RCC 7860 (cell line): ENCODE results near the gene C1orf87.

ENCODE experiments used
- DNase-seq: peaks from one replicate; pipeline ENCODE4 v3.0.0-alpha.2; 2015; ENCODE audit warnings: low spot score
- FAIRE-seq: peaks from 2 replicates; lab custom pipeline; 2012; peaks lifted over from hg19 to GRCh38; lab: Jason Lieb, UNC

C1orf87 gene, protein sequence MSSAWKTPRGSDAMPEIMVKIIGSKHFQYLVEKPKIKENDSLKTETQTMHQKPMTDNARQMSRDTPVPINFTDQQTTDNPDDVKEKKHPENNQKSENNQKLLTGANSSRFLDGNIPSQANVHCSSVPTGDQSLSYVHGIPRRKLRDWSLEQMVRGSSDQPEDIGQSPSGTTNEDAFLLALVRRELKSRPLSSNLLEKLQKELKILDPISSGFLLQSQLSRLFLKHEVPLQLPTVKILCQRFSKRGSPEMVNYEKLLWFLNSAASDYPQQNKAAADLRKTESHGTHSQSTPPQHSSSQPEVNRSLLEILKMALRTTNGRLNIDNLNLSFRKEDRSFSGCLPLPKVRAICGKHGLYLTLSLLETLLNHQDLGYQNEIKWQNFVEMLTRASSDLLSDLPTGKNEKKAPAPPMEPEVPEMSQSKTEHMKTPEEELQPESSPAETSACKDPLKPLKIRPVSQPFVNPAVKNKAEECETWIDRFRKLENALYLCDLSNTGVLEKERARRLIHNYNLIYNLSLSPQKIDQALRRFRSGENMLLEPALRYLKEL

DNA sequence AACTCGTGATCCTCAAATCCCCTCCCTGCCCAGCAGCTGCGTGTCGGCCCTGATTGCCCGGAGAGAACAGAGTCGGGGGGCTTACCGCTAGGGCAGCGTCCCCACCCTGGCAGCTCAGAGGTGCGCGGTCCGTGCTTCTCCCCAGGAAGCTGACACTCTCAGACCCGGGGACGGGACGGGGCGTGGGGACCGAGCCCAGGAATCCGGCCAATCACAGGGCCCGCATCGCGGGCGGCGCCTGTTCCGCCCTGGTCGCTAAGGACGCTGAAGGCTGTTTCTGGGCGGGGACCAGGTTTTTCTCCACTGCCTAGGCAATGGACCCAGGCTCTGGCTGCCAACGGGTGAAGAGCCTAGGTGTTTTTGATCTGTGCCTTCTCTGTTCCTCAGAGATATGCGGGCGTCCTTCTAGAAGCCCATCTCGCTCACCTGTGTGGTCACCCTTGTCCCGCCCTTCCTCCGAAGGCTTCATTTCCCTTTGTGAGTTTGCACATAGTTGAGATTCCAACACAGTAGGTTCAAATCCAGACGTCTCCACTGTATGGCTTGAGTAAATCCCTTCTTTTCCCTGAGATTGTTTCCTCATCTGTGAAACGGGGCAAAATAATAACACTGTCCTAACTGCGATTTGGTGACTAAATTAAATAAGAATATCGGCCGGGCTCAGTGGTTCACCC lies at the start of gene C1orf87:
C1orf87 (minus strand) TSS at position 166 of the 674 bp plus-strand sequence. CDS start 1,127 bp downstream, outside the sequence.
- no peak for DNase-seq
- no peak for FAIRE-seq

DNA sequence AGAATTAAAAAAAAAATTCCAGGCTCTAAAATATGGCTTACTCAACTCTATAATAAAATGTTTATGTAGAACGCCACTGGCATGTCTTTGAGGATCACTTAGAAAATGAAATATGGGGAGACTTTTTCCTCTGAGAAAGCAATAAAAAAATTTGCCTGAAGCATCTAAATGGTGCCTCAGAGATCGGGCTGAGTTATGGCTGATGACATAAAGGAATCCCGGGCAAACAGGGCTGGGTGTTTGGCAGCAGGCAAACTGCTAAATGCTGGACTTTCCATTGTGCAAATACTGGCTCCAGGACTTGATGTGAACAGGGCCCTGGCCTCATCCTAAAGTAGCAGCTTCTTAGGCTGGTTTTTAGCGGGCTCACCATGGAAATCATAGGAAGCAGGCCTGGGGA lies 44.5 kb upstream of the C1orf87 start:
- DNase-seq (no peak), FAIRE-seq (no peak)

DNA sequence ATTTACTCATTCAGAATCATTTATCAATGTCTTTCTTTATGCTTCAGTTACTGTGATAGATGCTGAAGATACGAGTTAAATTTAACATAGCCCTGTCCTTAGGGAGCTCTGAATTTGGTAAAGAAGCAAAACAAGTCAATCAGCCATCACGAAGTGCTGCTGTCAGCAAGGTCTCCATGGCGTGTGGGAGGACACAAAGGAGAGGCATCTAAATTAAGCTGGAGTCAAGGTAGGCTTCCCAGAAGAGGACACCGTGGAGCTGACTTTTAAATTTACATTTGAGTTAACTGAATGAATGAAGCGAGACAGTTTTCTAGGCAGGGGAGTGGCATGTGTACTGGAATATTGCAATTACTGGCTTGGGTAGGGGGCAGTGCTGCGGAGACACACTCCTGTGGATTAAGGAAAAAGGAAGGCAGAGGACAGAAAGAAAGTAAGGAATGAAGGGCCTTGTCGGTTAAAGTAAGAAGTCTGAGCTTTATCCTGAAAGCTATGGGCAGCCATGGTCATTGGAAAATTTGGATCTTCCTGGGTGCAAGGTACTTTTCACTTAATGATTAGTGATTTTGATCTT lies 41.3 kb upstream of the C1orf87 start:
- no peak for FAIRE-seq

DNA sequence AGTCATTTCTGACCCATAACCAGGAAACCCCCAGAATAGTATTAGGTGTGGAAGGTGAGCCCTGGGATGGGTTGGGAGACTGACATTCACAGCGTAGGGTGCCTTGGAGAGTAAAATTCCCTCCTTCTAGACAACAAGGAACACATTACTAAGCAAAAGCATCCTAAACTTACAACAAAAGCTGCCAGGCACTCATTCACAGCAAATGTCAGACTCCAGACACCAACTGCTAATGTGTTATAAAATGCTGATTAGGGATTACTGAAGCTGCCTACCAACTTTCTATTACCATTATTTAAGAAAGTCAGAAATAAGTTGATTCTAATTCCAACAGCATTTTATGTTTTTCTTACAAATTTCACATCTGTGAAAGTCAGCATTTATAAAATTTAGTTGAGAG lies 40.0 kb upstream of the C1orf87 start:
- DNase-seq (no peak), FAIRE-seq (no peak)

More for the DNA sequence above, 41.3 kb upstream of the C1orf87 start:
- no peak for DNase-seq

DNA sequence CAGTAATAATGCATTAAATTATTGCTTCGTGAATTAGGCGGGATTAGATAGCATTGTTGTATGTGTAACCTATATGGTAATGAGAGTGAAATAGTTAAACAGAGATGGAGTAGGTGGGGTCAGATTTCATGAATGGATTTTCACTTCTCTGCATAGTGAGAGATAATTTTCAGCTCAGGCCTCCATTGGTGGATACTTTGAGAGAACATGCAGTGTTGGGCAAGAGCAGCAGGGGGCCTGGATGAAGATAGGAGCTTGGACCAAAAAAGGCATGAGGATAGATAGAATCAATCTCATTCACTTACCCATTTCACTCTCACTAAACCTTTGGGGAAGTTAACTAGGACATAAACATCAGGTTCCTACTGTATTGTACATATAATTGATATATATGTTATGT lies 39.5 kb upstream of the C1orf87 start:
- FAIRE-seq (no peak), DNase-seq (no peak)

DNA sequence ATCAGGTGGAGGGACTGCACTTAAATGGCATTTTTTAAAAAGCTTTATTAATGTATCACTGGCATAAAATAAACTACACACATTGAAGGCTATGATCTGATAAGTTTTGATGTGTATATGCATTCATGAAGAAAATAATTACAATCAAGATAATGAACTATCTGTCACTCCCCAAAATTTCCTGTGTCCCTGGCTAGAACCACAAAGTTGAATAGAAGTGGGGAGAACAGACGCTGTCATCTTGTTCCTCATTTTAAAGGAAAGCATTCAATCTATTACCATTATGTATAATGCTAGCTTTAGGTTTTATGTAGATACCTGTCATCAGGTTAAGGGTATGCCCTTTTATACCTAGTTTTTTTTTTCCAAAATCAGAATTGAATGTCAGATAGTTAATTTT lies 38.1 kb upstream of the C1orf87 start:
- FAIRE-seq (no peak), DNase-seq (no peak)

DNA sequence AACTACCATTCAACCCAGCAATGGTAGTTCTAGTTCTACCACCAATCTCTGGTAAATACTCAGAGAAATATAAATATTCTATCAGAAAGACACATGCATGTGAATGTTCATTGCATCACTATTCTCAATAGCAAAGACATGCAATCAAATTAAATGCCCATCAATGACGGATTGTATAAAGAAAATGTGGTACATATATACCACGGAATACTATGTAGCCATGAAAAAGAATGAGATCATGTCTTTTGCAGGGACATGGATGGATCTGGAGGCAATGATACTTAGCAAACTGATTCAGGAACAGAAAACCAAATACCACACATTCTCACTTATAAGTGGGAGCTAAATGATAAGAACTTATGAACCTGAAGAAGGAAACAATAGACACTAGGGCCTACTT lies 37.5 kb upstream of the C1orf87 start:
- FAIRE-seq (no peak), DNase-seq (no peak)

DNA sequence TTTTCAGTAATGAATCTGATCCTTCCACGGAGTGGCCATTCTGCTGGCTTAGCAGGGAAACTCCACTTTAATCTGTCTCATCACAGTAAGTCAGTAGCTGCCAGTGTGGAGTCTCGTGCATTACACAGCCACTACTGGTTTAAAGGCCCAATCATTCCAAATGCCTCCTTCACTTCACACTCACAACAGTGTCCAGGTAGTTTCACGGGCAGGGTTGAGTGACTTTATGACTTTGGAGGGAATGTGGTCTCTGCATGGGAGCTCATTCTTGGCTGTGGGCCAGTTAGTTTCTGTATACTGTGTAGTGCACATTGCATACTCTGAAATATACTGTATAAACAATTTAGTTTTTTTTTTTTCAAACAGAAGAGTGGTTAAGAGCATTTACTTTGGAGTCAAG lies 34.6 kb upstream of the C1orf87 start:
- DNase-seq = no peak
- no peak for FAIRE-seq

DNA sequence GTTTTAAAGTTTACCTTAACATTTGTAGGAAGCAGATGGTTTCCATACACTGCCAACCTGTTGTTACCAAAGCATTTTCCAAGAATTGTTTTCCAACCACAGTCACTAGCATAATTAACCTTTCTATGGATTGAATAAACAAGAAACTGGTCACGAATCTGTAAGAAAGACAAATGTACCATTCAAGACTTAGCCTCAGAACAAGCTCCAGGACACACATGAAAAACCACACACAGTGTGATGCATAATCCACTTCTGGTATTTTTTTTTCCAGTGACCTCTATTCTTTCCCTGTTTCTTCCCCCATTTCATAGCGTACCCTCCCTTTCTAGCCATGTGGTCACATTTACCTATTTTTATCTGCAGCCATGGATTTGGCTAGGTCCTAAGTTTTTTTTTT lies 29.6 kb upstream of the C1orf87 start:
- FAIRE-seq (no peak), DNase-seq (no peak)

DNA sequence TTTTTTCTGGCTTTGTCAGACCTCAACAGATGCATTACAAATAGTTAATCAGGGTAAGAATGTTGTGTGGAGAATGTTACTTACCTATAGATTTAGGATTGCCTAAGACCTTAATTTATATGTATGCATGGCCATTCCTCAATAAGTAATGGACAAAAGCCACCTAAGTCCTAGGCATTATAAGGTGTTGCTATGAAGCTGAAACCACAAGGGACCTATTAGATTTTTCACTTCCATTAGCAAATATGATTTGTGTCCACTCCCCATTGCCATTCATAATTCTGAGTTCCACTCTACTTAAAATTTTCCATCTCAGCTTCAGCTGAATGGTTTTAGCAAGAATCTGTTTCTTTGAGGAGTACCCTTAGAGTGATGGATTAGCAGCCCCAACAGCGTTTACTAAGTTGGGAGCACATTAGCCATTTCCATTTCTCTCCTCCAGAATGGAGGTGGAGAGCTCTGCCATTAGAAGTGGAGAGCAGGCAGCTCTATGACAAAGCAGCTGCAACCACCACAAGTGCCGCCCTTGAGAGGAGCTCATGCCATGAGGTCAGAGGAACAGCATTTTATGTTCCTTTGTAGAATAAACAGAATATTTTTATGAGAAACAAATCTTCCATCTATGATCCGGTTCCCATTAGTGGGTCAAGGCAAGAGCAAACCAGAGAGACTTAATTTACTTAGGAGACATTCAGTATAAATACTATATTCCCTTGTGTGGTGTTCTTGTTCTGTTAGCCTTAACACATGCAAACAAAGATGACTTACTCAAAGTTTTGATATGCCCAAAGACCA lies 28.9 kb upstream of the C1orf87 start:
- FAIRE-seq (no peak), DNase-seq (no peak)

DNA sequence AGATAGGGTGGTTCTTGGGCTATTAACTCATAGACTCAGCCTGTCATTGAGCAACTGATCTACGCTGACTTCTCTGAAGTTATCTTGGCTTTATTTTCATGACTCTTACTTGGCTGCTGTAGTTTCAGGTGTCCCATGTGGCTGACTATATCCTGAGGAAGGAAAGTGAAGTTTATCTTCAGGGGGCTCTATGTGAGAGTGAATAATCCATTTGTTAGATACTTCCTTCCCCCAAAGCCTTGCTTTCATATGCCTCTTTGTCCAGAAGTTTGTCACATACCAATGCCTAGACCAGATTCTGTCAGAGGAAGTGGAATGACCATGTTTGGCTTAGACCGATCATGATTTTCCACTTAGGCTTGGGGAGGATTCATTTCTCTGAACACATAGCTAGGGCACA lies 27.9 kb upstream of the C1orf87 start:
- DNase-seq (no peak), FAIRE-seq (no peak)

DNA sequence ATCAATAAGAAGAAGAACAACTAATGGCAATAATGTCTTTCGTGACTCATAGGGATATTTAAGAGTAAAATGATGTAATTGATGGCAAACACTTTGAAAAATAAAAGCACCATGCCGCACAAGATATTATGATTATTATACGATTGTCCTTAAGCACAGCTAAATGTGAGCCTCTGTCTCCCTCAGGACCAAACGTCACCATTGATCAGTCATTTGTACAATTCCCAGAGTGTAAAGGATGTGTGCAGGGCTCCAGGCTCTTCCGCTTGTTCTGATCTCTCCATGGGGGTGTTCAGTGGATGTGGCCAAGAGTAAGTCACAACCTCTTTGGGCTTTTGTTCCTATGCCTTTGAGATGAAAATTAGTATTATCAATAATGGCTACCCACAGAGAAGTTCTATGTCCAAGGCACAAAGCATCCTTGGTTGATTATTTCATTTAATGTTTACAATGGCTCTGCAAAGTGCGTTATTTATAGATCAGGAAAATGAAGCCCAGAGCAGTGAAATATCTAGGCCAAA lies 17.7 kb upstream of the C1orf87 start:
- DNase-seq = no peak
- FAIRE-seq = no peak

DNA sequence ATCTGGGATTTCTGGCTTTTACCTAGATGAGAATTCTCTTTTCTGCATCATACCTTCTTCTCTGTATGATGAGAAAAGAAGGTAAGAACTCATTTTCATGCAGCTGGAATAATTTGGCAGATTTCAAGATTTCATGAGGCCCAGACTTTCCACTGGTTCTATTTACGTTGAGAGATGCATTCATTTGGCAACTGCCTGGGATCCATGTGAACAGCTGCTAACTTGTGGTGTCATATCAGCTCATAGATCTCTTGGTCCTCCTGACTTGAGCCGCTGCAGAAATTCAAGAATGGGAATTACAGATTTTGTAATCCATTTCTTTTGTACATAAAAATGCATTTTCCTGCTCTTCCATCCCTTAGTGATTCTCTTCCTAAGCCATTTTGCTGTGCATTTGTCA lies 17.1 kb upstream of the C1orf87 start:
- no peak for FAIRE-seq

DNA sequence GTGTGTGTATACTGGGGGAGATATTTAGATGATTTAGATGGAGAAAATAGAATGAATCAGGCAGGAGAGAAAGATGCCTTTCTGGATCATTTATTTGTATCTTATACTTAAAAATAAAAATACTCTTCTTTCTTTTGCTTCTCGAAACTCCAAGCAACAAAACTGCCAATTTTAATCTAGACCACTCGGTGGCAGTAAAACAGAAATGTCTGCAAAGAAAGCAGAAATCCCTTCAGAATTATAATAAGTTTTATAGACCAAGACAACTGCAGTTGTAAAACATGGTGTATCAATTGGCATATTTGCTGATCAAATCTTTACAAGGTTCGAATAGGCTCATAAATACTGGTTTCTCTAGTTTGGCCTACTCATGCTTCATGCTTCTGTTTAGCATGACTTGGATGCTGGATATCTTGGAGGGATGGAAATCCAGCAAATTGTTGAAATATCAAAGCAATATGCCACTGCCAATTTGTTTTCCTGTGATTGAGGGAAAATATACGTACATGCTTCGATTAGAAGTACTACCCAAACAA lies 15.1 kb upstream of the C1orf87 start:
- no peak for FAIRE-seq
- DNase-seq = no peak

More for the DNA sequence above, 17.1 kb upstream of the C1orf87 start:
- no peak for DNase-seq

DNA sequence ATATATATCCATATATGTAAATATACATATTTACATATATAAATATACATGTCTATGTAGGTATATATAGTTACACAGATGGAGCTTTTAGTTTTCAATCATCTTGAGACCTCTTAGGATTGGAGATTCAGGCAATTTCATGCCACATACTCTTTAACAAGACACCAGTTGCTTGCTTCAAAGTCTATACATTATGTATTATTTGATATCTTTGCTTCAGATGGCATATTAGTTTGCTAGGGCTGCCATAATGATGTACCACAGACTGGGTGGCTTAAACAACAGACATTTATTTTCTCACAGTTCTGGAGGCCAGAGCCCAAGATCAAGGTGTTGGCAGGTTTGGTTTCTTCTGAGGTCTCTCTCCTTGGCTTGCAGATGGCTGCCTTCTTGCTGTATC lies 14.1 kb upstream of the C1orf87 start:
- no peak for FAIRE-seq
- DNase-seq = no peak

DNA sequence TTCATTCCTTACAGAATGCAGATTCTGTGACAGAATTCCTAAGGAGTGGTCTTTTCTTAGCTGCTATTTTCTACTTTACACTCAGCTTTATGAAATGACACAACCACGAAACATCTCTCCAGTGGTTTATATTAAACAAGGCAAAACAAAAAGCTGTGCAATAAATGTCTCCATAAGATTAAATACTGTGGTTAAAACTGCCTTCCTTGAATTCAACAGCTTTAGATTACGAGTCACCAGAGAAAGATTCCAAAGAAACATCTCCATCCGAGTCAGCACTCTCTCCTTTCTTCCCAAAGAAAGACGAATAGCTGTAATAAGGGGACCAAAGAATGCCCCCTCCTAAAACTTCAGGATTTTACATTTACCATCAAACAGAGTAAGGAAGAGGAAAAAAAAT lies 4.6 kb upstream of the C1orf87 start:
- no peak for FAIRE-seq
- no peak for DNase-seq

DNA sequence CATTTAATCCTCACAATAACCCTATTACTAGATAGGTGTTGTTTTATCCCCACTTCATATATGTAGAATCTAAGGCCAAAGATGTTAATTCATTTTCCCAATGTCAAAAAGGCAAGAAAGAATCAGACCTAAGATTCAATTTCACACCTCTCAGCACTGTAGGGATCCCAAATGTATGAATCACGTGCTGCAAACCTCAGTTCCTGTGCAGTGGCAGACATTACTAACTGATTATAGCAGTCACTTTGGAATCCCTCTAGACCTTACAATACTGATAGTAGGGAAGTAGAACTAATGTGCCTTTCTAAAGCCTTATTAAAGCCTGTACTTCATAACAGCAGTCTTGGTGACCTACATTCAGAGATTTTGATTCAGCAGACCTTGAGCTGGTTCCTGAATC lies 2.3 kb downstream of the C1orf87 start:
- DNase-seq (no peak), FAIRE-seq (no peak)

DNA sequence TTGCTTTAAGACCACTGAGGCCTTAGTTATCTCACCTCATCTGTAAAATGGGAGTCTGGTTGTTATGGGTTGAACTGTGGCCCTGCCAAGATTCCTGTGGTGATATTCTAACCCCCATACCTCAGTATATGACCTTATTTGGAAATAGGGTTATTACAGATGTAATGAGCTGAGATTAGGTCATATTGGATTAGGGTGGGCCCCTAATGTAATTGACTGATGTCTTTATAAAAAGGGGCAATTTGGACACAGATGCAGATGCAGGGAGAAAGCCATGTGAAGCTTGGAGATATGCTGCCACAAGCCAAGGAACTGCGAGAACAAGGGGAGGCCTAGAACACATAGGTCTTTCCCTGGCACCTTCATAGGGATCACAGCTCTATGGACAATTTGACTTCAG lies 3.9 kb downstream of the C1orf87 start:
- DNase-seq = no peak
- no peak for FAIRE-seq

DNA sequence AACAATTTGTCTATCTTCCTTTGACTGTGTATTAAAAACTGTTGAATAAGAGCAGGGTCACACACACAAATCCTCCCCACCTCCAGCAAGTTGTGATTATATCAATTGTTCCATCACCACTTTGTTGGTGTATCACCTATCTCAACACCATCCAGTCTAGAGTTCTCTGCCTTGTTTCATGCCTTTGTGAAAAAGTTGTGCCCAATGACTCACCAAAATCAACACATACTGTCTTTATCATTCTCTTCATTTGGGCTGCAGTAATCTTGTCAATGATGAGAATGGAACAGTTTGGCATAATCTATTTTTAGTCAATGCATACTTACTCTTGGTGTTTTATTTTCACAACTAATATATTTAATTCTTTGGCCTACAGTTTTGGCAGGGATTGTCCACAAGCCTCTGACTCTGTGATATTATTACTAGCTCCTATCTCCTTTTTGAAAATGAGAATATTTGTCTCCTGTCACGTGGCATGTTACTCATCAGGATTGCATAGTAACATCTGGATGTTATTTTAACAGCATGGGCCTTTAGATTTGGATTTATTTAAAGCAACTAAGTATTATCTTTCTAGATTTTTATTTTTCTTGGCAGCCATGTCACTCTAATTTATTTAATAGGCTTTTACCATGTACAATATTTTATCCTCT lies 5.1 kb downstream of the C1orf87 start:
- no peak for FAIRE-seq

DNA sequence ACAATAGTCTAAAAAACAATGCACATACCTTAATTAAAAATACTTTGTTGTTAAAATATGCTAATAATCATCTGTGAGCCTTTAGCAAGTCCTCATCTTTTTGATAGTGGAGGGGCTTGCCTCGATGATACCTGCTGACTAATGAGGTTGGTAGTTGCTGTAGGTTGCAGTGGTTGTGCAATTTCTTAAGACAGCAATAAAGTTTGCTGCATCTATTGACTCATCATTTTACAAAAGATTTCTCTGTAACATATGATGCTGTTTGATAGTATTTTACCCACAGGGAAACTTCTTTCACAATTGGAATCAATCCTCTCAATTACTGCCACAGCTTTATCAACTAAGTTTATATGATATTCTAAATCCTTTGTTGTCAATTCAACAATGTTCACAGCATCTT lies 7.6 kb downstream of the C1orf87 start:
- no peak for FAIRE-seq

More for the DNA sequence above, 5.1 kb downstream of the C1orf87 start:
- DNase-seq = no peak

More for the DNA sequence above, 7.6 kb downstream of the C1orf87 start:
- no peak for DNase-seq
